Suppressor macrophage treated with lipopolysaccharide for 4 hours (primary cell): ENCODE data around the gene PTPRM.

Experiments used
- DNase-seq: peaks from one replicate; pipeline ENCODE4 v3.0.0-alpha.2; 2020

Gene PTPRM

DNA sequence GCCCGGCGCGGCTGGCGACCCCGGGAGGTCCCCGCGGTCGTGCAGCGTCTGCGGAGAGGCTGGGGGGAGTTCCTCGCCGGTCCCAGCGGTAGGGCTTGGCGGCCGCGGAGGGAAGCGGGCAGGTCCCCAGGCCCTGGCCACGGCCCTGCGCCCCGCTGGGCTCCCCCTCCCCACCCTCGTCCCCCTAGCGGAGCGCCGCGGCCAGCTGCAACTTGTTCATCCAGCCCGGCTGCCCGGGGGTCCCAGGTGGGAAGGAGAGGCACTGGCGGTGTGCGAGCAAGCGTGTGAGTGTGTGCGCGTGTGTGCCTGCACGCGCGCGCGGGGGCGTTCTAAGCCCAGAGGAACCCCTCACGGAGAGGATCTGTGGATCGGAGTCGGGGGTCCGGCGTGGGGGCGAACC, 1.3 kb downstream of the PTPRM start:
- no peak for DNase-seq

GRCh38 chr18:7571626-7572025, 4.5 kb downstream of the PTPRM start:
- no peak for DNase-seq

DNA sequence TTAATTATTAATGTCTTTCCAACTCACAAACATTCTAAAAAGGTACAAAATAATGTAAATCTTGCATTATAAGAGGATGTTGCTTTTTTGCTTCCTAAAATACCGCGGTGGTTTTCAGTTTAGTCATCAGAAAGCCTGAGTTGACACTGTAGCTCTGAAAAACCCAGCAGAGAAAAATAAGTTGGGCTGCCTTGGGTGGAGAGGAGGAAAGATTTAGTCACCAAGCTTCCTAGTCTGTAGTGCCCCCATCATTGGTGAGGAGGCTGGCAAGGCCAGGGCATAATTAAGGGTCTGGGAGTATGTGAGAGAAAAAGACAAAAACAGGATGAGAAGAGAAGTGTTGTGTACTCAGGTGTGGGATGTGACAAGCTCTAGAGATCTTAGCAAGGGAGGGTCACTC, 5.7 kb downstream of the PTPRM start:
- no peak for DNase-seq

GRCh38 chr18:7575465-7576028, 8.4 kb downstream of the PTPRM start:
- no peak for DNase-seq

DNA sequence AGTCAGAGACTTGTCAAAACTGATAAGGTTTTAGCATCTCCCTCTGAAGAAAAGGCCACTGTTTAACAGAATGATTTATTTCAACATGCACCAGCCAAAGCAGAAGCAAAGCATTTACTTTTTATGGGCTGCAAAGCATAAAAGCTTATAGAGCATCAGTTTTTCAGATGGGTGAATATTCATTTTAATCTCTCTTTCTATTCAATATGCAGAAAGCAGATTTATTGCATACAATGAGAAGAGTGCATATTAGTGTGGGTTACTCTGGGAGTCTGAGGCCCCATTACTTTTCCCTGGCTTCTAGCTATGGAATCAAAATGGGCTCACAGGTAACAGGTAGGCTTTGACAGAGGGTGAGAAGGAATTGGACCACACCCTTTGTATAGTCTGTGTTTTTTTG, 9.0 kb downstream of the PTPRM start:
- DNase-seq, result no peak

DNA sequence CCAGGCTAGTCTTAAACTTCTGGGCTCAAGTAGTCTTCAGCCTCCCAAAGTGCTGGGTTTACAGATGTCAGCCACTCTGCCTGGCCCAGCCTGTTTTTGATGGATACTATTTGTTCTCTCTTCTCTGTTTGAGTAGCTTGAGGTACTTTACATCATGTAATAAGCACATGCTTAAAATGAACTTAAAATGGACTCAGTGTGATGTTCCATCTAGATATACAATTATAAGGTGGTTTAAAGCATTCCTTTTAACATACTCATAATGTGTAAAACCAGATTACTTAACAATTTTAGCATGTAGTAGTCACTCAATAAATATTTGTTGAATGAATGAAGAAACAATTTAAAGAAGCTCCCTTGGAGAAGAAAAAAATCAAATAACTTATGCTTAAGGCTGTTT, 9.6 kb downstream of the PTPRM start:
- DNase-seq, result no peak

GRCh38 chr18:7577706-7578105, 10.6 kb downstream of the PTPRM start:
- no peak for DNase-seq

- DNase-seq, result no peak
Observed at GRCh38 chr18:7579176-7579917, 12.2 kb downstream of the PTPRM start.

DNA sequence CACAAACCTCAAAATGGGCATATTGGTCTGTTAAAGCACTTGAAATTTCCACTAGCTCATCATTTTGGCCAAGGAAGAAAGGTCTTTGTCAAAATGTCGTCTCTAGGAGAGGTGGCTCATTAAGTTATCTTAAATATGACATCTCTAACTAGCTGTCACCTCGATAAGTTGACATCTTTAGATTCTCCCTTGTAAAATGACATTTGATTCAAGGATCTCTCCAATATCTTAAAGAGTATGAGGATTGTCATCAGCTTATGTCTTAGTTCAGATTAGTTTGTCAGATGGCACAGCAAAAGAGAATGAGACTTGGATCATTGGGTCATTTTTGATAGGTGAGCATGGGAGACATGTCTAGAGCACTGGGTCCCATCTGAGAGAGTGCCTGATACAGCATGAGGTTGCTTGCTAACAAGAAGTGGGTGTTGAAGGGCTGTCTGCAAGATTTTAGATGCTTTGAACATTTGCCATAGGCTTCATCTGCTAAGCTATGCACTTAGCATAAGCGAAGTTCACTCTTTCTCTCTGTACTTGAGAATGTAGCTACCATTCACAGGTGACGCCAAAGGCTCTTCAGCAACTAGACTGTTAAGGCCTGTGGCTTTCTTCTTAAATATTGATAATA, 12.9 kb downstream of the PTPRM start:
- no peak for DNase-seq

DNA sequence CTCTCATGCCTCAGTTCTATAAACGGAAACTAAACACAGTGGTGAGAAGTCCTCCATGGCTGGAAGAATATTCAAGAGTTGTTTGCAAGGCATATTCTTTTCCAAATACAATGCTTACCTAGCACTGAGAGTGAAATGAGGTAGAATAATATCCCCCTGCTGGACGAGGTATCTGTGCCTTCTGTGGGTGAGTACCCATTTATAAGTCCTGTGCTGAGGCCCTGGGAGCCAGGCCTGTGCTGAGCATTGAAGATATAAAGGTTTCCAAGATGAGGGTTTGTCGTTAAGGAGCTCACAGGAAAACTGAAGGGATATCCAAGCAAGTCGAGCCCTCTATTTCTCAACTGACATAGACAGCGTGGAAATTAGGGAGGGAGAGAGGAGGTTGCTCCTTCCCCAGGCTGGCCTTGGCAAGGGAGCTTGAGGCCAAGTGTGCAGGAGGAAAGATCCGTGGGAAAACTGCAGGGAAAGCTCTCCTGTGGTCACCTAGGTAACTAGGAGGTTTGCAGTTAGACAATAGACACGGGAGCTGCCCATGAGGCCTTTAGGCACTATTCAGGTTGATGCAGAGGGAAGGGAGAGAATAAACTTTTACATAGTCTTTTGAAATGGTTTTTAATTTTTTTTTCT, 17.6 kb downstream of the PTPRM start:
- no peak for DNase-seq

GRCh38 chr18:7585276-7585670, 18.2 kb downstream of the PTPRM start:
- no peak for DNase-seq

GRCh38 chr18:7586379-7586778, 19.3 kb downstream of the PTPRM start:
- no peak for DNase-seq

- peak; percentile 42 for DNase-seq
Observed at GRCh38 chr18:7590826-7591560, 23.9 kb downstream of the PTPRM start.

DNA sequence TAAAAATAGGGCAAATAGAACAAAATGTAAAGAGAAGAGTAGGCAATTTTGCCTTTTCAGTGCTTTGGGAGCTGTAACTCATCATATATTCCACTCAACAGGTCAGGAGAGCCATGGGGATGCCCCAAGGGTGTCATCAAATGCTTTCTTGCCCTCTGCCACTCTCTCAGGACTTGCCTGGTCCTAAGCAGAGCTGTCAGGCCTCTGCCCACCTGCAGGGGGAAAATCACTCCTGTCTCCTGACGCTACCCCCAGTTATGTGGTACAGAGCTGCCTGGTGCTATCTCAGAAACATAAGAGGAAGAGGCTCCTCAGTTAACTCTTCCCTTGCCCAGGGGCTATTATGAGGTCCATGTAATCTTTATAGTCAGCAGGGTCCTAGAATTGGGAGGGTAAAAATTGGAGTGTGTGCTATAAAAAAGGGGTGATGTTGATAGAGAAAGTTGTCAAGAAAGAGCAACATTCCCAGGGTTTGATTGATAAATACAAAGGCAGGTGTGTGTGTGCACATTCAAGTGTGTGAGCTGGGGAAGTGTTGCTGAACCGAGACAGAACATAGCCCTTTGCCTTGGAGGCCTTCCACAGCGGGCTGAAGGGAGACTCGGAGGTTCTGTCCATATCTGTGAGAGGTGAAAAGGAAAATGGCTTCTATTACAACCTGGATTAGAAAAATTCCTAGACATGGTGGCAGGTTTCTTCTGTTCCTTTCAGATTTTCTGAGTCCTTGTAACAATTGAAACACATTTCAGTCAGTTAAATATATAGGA, 25.4 kb downstream of the PTPRM start:
- no peak for DNase-seq

DNA sequence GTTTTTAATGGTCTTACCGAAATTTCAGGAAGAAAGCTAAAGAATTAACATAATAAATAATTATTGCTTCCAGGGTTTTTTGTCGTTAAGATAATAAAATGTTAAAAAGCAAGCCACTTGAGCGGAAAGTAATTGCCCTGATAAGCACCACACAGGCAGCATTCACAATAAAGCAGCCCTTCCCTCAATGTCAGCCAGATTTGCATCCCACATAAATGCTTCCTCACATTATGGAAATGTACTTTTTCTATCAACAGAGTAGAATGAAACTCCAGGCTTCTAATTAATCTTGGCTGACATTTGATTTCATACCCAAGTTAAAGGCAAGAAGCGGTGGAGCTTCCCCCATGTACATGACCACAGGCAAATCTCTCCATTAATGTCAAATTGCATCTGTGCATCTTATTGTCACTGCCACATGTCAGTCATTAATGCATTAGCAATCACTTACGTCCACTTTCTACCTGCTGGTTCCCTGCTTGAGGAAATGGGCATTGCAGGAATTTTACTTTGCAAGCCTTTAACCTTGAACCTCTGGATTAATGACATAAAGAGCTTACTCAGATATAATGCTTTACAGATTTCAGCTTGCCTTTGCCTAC, 26.2 kb downstream of the PTPRM start:
- no peak for DNase-seq

GRCh38 chr18:7596147-7596546, 29.0 kb downstream of the PTPRM start:
- no peak for DNase-seq

- no peak for DNase-seq
Observed at GRCh38 chr18:7597500-7597899, 30.4 kb downstream of the PTPRM start.

DNA sequence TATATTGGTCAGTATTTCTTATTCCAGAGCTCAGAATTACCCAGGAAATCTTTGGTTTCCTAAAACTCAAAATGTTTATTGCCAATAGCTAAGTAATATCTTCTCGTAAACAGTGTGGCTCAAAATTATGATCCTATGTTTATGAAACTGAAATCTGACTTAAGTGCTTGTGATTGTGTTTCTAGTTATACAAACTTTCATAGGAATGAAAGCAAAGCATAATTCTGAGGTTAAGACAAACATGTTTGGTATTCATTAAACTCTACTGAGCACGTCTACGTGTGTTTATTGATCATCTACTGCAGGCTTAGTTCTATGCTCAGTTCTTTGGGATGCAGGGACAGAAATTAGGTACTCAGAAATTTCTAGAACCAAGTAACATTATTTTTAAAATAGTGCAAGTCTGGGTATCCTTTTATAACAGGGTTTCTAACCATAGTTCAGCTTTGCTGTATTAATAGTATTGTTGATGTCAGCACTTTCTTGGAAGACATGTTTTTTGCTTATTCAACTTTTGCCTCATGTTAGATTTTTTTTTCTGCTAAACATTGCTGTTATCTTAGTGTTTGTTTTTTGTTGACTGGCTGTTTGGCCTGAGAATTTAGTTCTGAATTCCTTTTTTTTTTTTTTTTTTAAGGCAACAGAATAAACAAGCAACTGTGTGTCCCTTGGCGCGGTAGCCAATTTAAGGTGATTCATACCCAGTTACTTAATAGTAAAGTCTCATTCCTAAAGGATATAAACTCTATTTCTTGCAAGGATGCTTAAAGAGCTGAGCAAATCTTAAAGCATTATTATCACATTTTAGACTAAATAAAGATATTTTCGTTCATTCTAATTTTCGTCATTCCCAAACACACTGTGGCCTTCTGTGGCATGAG, 31.3 kb downstream of the PTPRM start:
- no peak for DNase-seq

DNA sequence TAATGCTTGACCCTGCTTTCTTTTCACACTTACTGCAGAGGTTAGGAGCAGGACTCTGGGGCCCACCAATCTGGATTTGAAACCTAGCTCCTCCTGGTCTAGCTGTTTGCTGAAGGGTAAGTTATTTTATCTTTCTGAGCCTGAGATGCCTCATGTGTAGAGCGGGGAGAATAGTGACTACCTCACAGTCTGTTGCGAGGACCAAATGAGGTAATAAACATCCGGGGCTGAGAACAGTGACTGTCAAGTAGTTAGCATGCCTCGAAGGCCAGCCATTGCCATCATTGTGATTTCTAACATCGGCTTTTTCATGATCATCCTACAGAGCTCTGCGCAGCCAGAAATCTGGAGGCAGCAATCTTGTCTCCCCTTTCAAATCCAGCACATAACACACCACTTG, 32.9 kb downstream of the PTPRM start:
- no peak for DNase-seq

GRCh38 chr18:7600528-7601245, 33.6 kb downstream of the PTPRM start:
- DNase-seq, result no peak
